ENCODE measurements around the gene ASXL3. TPM values are rescaled to one million over a fixed set of nuclear protein-coding genes. Genes with fewer than 3 reads are reported as not detected.

The ASXL3 gene
- total RNA-seq = not detected

DNA sequence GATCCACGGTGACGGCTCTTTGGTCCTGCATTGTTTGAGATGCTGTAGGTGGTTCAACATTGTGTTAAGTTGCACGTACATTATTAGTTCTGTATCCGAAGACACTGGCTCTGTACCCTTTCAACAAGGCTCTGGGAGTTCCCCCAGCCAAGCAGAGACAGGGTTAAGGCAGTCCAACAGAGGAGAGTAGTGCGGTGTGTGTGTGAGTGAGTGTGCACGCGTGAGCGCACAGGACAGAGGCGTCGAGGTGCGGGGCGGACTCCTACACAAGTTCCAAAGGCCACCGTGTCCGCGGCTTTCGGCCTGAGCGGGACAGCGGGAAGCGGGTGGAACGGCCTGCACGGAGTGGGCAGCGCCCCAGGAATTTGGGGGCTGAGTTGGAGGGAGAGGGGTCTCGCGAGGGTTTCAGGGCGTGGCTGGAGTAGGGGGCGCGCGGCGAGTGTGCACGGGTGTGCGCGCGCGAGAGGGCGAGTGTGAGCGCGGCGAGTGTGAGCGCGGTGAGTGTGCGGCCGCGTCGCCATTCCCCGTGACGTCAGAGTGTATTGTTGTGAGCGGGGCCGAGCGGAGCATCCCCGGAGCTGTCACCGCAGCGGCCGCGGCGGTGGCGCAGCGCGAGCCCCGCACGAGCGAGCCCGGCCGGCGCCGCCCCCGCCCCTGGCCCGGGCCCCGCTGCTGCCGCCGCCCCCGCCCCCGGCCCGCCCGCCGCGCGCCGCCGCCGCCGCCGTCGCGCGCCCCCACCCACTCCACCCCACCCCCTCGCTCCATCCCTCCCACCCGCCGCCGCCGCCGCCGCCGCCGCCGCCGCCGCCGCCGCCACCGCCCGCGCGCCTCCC, at the start of gene ASXL3:
Gene ASXL3 (plus strand): TSS at position 535 of the 833 bp plus-strand sequence. CDS start 413 bp downstream, outside the sequence.
- H3K27ac Mint-ChIP-seq = no peak within 1 kb of the TSS
- peaks cover 30% of the 10 kb centered on the region for H3K27me3 Mint-ChIP-seq
- no peaks in the 10 kb centered on the region for H3K9me3 Mint-ChIP-seq
- H3K36me3 Mint-ChIP-seq (ENCODE audit: low read depth) = no peaks in the 10 kb centered on the region
- no peak for DNase-seq
- ChIA-PET CTCF (no interaction called here), POLR2A (no interaction called here)
- H3K4me3 Mint-ChIP-seq = peak within 1 kb of the TSS; percentile 60
- peaks cover 6% of the 10 kb centered on the region for H3K4me1 Mint-ChIP-seq

DNA sequence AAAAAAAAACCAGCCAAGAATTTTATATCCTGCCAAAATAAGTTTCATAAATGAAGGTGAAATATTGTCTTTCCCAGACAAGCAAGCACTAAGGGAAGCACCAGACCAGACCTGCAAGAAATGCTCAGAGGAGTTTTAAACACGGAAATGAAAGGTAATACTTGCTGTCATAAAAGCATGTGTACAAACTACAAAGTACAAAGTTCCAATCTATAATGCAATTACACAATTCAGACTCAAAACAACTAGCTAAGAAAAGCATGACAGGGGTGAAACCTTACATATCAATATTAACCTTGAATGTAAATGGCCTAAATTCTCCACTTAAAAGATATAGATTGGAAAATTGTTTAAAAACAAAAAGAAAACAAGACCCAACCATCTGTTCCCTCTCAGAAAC, 45.0 kb upstream of the ASXL3 start:
- CTCF ChIA-PET = no interaction called here
- Mint-ChIP-seq H3K4me3 (no peak overlapping the region), H3K27ac (no peak overlapping the region), H3K27me3 (no peaks in the 10 kb centered on the region), H3K9me3 (peaks cover 3% of the 10 kb centered on the region), H3K36me3 (ENCODE audit: low read depth) (no peaks in the 10 kb centered on the region), H3K4me1 (no peaks in the 10 kb centered on the region)
- POLR2A ChIA-PET = no interaction called here
- no peak for DNase-seq

DNA sequence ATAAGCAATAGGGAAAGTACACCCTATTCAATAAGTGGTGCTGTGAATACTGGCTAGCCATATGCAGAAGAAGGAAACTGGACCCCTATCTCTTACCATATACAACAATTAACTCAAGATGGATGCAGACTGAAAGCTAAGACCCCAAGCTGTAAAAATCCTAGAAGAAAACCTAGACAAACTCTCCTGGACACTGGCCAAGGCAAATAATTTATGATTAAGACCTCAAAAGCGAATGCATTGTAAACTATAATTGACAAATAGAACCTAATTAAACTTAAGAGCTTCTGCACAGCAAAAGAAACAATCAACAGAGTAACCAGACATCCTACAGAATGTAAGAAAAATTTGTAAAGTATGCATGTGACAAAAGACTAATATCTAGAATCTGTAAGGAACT, 41.1 kb upstream of the ASXL3 start:
- Mint-ChIP-seq H3K27ac (no peak overlapping the region), H3K9me3 (no peaks in the 10 kb centered on the region), H3K4me1 (no peaks in the 10 kb centered on the region), H3K36me3 (ENCODE audit: low read depth) (no peaks in the 10 kb centered on the region), H3K4me3 (no peak overlapping the region), H3K27me3 (no peaks in the 10 kb centered on the region)
- POLR2A ChIA-PET = no interaction called here
- CTCF ChIA-PET = no interaction called here
- DNase-seq = no peak

DNA sequence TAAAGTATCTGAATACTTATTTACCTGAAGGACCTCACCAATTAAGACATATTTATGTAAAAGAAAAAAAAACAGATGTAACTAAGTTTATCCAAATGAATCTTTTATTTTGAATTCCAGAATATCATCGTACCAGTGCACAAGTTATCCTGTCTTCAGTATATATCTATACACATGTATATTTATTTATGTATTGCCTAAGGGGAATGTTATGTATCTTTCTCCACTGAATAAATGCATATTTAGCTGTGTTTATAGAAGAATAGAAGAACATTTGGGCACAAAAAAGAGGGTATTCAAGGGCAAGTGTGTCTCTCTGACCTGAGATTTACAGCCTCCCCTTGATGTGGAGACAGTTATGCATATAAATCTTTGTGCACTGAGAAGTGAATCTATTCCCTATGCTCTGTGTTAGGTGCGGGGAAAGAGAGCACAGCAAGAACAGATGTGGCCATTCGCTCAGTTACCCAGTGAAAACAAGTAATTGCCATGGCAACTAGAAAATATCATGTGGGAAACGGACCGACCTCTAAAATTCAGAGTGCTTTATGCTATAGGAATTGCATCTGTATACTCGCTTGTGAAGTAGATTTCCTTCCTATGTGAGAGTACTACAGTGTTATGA, 39.5 kb upstream of the ASXL3 start:
- Mint-ChIP-seq H3K27ac (no peak overlapping the region), H3K4me1 (no peaks in the 10 kb centered on the region), H3K9me3 (no peaks in the 10 kb centered on the region), H3K36me3 (ENCODE audit: low read depth) (no peaks in the 10 kb centered on the region), H3K4me3 (no peak overlapping the region), H3K27me3 (no peaks in the 10 kb centered on the region)
- no peak for DNase-seq
- ChIA-PET CTCF (no interaction called here), POLR2A (no interaction called here)

DNA sequence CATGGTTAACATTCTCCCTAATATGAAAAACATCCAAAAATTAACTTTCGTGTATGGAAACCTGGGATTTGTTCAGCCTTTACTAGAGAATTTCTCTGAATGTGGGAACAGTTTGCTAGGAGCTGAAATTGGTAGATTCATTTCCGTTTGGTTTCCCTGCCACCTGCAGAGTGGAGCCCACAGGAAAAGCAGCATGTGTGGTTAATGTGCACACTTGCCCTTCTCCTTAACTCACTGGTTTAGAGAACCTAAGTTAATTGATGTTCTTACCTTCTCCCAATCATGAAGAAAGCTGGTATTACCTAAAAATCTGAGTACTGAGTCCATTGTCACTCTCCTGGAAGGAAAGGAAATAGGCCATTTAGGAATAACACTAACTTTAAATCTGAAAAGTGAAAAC, 37.6 kb upstream of the ASXL3 start:
- no peaks in the 10 kb centered on the region for H3K36me3 Mint-ChIP-seq (ENCODE audit: low read depth)
- no peak for DNase-seq
- ChIA-PET CTCF (no interaction called here), POLR2A (no interaction called here)
- H3K4me3 Mint-ChIP-seq = no peak overlapping the region
- H3K27ac Mint-ChIP-seq = no peak overlapping the region
- no peaks in the 10 kb centered on the region for H3K27me3 Mint-ChIP-seq
- H3K9me3 Mint-ChIP-seq = no peaks in the 10 kb centered on the region
- H3K4me1 Mint-ChIP-seq = no peaks in the 10 kb centered on the region

DNA sequence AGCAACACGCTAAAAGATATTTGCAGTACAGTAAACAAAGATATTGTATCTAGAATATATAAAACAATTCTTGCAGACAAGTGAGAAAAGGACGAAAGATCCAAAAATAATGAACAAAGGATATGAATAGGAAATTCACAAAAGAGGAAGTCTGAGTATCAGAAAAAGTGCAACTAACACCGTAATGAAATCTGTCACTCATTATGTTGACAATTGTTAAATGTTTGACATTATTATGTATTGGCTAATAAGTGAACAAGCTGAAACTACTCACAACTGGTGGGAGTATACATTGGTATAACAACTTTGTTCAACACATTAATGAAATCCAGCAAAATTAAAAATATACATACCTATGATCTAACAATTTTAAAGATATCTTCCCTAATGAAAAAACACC, 36.7 kb upstream of the ASXL3 start:
- Mint-ChIP-seq H3K27me3 (no peaks in the 10 kb centered on the region), H3K4me1 (no peaks in the 10 kb centered on the region), H3K36me3 (ENCODE audit: low read depth) (no peaks in the 10 kb centered on the region), H3K9me3 (no peaks in the 10 kb centered on the region), H3K4me3 (no peak overlapping the region), H3K27ac (no peak overlapping the region)
- DNase-seq = no peak
- CTCF ChIA-PET = no interaction called here
- POLR2A ChIA-PET = no interaction called here

DNA sequence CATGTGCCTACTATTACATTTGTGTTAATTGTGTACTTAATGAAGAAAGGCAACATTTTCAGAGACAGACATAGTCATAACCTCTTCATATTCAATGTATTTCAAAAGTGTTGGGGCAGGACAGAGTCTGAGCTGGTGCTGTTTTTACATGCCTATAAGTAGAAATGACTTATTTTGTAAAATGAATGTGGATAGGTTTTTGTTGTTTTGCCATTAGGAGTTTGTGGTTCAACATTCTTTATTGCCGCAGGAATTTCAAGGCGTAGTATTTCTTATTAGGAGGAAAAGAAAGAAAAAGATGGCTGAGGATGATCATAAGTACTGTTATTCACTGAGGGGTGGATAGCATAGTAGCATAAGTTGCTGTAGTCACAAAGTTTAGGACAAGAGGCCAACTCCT, 21.2 kb upstream of the ASXL3 start:
- Mint-ChIP-seq H3K27me3 (no peaks in the 10 kb centered on the region), H3K4me1 (no peaks in the 10 kb centered on the region), H3K4me3 (no peak overlapping the region)

DNA sequence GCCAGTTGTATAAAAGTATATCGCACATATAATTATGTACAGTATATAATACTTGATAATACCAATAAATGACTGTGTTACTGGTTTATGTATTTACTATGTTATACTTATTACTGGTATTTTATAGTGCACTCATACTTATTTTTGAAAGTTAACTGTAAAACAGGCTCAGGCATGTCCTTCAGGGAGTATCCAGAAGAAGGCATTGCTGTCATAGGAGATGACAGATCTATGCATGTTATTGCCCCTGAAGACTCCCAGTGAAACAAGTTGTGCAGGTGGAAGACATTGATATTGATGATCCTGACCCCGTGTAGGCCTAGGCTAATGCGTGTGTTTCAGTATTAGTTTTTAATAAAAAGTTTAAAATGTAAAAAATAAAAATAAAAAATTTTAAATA, 20.3 kb upstream of the ASXL3 start:
- ChIA-PET POLR2A (no interaction called here), CTCF (no interaction called here)

More for the DNA sequence above, 21.2 kb upstream of the ASXL3 start:
- ChIA-PET CTCF (no interaction called here), POLR2A (no interaction called here)
- H3K36me3 Mint-ChIP-seq (ENCODE audit: low read depth) = no peaks in the 10 kb centered on the region
- H3K9me3 Mint-ChIP-seq = no peaks in the 10 kb centered on the region
- no peak for DNase-seq
- no peak overlapping the region for H3K27ac Mint-ChIP-seq

DNA sequence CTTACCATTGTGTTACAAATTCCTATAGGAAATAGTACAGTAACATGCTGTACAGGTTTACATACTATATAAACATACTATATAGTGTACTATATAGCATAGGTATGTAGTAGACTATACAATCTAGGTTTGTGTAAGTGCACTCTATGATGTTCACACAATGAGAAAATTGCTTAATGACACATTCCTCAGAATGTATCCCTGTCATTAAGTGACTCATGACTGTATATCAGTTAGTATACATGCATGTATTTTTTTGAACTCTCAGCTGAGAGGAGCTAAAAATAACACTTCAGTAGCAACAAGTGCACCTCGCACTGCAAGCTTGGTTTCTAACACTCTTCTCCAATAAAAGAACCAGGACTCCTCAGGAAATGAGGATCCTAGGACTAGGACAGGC, 19.5 kb upstream of the ASXL3 start:
- H3K9me3 Mint-ChIP-seq = no peaks in the 10 kb centered on the region
- H3K4me3 Mint-ChIP-seq = no peak overlapping the region

More for the DNA sequence above, 20.3 kb upstream of the ASXL3 start:
- Mint-ChIP-seq H3K27ac (no peak overlapping the region), H3K4me3 (no peak overlapping the region), H3K4me1 (no peaks in the 10 kb centered on the region), H3K27me3 (no peaks in the 10 kb centered on the region), H3K36me3 (ENCODE audit: low read depth) (no peaks in the 10 kb centered on the region), H3K9me3 (no peaks in the 10 kb centered on the region)
- DNase-seq = no peak

DNA sequence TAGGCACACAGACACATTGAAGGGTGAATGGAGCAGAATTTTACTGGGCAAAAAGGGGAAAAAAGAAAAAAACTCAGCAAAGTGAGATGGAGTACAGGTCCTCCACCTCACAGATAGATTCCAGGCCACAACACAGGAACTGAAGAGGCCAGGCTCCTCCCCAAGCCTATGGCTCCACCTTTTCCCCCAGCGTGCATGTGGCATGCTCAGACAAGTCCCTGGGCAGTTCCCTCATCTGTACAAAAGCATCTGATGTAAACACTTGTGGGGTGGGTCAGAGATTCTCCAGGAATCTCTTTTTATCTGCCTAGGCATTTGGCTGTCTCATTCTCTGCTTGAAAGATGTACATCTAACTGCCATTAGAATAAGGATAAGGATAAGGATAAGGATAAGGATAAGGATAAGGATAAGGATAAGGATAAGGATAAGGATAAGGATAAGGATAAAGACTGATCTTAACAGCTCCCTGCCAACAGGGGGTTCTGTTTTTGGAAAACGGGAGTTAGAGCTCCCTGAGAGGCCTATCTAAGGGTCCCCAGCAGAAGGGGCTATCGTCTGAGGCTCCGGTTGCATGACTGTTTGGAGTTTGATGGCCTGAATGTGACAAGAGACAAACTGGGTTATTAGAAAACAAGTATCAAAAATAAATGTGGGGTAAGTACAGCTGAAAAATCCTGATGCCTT, 17.2 kb upstream of the ASXL3 start:
- CTCF ChIA-PET = no interaction called here
- H3K36me3 Mint-ChIP-seq (ENCODE audit: low read depth) = no peaks in the 10 kb centered on the region
- no peaks in the 10 kb centered on the region for H3K4me1 Mint-ChIP-seq
- peaks cover 2% of the 10 kb centered on the region for H3K9me3 Mint-ChIP-seq
- H3K27ac Mint-ChIP-seq = peak overlapping the region; percentile 6
- no peak for DNase-seq
- H3K27me3 Mint-ChIP-seq = no peaks in the 10 kb centered on the region
- H3K4me3 Mint-ChIP-seq = no peak overlapping the region
- POLR2A ChIA-PET = no interaction called here

More for the DNA sequence above, 19.5 kb upstream of the ASXL3 start:
- Mint-ChIP-seq H3K27me3 (no peaks in the 10 kb centered on the region), H3K27ac (no peak overlapping the region), H3K36me3 (ENCODE audit: low read depth) (no peaks in the 10 kb centered on the region), H3K4me1 (no peaks in the 10 kb centered on the region)
- ChIA-PET POLR2A (no interaction called here), CTCF (interaction anchor here (0.5 kb wide), 1 partner anchor 47 kb away, joined by 6 read pairs; no protein-coding TSS in a partner anchor)
- DNase-seq = no peak

DNA sequence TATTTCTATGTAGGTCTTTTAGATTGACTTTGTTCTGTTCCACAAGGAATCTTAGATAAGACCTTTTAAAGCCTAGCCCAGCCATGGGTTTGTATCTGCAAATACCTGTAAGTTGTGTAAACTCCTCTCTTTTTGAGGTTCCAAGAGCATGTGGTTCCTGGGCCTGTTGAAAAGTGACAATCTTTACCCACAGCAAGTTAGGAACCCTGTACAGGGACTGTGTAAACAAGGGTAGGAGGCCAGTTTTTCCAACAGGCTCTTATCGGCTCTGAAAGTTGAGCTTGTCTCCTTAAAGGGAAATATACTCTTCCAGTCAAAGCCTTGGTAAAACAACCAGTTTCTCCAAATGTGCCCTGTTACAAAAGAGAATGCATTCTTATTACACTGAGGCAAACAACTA, 15.3 kb upstream of the ASXL3 start:
- peaks cover 2% of the 10 kb centered on the region for H3K9me3 Mint-ChIP-seq
- ChIA-PET CTCF (no interaction called here), POLR2A (no interaction called here)
- H3K27ac Mint-ChIP-seq = no peak overlapping the region
- no peak overlapping the region for H3K4me3 Mint-ChIP-seq
- H3K27me3 Mint-ChIP-seq = no peaks in the 10 kb centered on the region
- H3K36me3 Mint-ChIP-seq (ENCODE audit: low read depth) = no peaks in the 10 kb centered on the region
- H3K4me1 Mint-ChIP-seq = no peaks in the 10 kb centered on the region
- no peak for DNase-seq

DNA sequence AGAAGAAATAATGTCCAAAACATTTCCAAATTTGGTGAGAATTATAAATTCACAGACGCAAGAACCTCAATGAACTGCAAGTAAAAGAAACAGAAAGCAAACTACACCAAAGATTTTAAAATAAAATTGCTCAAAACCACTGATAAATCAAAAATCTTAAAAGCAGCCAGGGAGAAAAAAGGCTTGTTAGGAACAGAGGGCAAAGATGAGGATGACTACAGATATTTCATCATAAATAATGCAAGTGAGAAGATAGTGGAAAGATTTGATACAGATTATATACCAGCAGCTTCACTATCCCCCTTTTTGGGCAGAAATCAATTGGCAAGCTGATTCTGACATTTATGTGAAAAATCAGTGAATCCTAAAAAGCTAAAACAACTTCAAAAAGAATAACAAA, 10.3 kb upstream of the ASXL3 start:
- ChIA-PET POLR2A (no interaction called here), CTCF (no interaction called here)
- H3K27me3 Mint-ChIP-seq = no peaks in the 10 kb centered on the region
- no peaks in the 10 kb centered on the region for H3K4me1 Mint-ChIP-seq
- H3K9me3 Mint-ChIP-seq = peaks cover 2% of the 10 kb centered on the region
- H3K36me3 Mint-ChIP-seq (ENCODE audit: low read depth) = no peaks in the 10 kb centered on the region
- no peak overlapping the region for H3K4me3 Mint-ChIP-seq
- no peak overlapping the region for H3K27ac Mint-ChIP-seq
- no peak for DNase-seq

DNA sequence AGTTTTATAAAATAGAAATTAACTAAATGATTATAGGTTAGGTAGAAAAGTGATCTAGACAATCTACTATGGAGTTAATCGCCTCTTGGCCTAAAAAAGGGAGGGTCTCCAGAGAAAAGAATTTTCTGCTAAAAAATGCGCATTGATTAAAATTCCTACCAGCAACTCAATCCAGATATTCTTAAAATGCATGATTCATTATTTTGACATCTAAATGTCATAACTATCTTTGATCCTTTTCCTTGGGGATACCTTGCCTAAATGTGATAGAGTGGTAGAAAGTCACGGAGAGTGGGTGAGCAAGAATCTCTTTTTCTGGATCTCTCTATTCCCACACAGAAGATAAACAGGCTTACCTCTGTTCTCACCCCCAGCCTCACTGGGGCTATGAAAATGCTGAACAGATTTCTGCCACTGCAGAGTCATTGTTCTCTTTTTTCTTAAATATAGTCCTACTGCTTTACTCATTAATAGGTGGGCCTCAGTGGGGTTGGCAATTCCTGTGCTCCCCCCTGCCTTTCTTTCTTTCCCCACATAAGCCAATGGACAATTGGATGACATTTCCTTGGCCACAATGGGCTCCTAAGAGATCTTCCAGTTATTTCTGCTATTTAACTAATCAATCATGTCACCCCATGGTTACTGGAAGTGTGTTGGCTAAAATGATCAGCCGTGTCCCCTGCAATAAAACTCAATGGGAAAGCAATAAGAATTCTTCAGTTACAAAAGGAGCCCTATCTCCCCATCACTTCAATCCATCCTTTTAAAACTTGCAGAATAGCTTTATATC, 5.8 kb upstream of the ASXL3 start:
- CTCF ChIA-PET = interaction anchor here (0.6 kb wide), 1 partner anchor 402 kb away, joined by 3 read pairs; no protein-coding TSS in a partner anchor
- H3K27me3 Mint-ChIP-seq = peaks cover 17% of the 10 kb centered on the region
- no peak overlapping the region for H3K27ac Mint-ChIP-seq
- POLR2A ChIA-PET = no interaction called here
- H3K36me3 Mint-ChIP-seq (ENCODE audit: low read depth) = no peaks in the 10 kb centered on the region
- no peaks in the 10 kb centered on the region for H3K4me1 Mint-ChIP-seq
- DNase-seq = no peak
- no peaks in the 10 kb centered on the region for H3K9me3 Mint-ChIP-seq
- no peak overlapping the region for H3K4me3 Mint-ChIP-seq
